HepG2 (cell line): Measurements from ENCODE around the gene ZNF747. TPM values are rescaled to one million over a fixed set of nuclear protein-coding genes. Genes with fewer than 3 reads are reported as not detected.

Source experiments
- AFF4 ChIP-seq: sonication (generic); formaldehyde crosslinking; IDR thresholded peaks from 2 replicates; pipeline ENCODE4 v1.4.0; 2020; ENCODE audit warnings: missing genetic modification reagents
- ATF5 ChIP-seq: sonication (generic); formaldehyde crosslinking; IDR thresholded peaks from 2 replicates; pipeline ENCODE4 v1.4.0; 2020; ENCODE audit warnings: mild to moderate bottlenecking, low read depth, missing genetic modification reagents
- DPF2 ChIP-seq: sonication (generic); formaldehyde crosslinking; IDR thresholded peaks from 2 replicates; pipeline ENCODE4 v1.4.0; 2020; ENCODE audit warnings: mild to moderate bottlenecking, low read depth, missing genetic modification reagents, borderline replicate concordance
- FOXP1 ChIP-seq, 2 experiments: fragments of 450-650 bp in 1 of 2; IDR thresholded peaks; 2 replicates each; pipeline ENCODE4 v1.6.1; 2017 to 2018; ENCODE audit warnings: antibody characterized with exemption in 1 of 2
- NFE2 ChIP-seq: sonication (generic); formaldehyde crosslinking; IDR thresholded peaks from 2 replicates; pipeline ENCODE4 v1.4.0; 2020; ENCODE audit warnings: missing genetic modification reagents
- POLR2G ChIP-seq: fragments of 200-400 bp; formaldehyde crosslinking; IDR thresholded peaks from 2 replicates; pipeline ENCODE4 v1.6.1; 2018; ENCODE audit warnings: mild to moderate bottlenecking, low read depth, low read length, moderate library complexity
- SMAD3 ChIP-seq: sonication (generic); formaldehyde crosslinking; IDR thresholded peaks from 2 replicates; pipeline ENCODE4 v1.4.0; 2020; ENCODE audit warnings: missing genetic modification reagents
- SMARCE1 ChIP-seq: fragments of 450-650 bp; IDR thresholded peaks from 2 replicates; pipeline ENCODE4 v1.6.1; 2017; ENCODE audit warnings: borderline replicate concordance
- ZBTB21 ChIP-seq: sonication (generic); formaldehyde crosslinking; IDR thresholded peaks from 2 replicates; pipeline ENCODE4 v1.4.0; 2020; ENCODE audit warnings: missing genetic modification reagents
- ZHX1 ChIP-seq: sonication (generic); formaldehyde crosslinking; IDR thresholded peaks from 2 replicates; pipeline ENCODE4 v1.8.1; 2022; ENCODE audit warnings: low read depth, mild to moderate bottlenecking, missing genetic modification reagents
- ZNF124 ChIP-seq: sonication (generic); formaldehyde crosslinking; IDR thresholded peaks from 2 replicates; pipeline ENCODE4 v1.4.0; 2020; ENCODE audit warnings: missing genetic modification reagents
- ZNF224 ChIP-seq: sonication (generic); formaldehyde crosslinking; IDR thresholded peaks from 2 replicates; pipeline ENCODE4 v1.5.0; 2020; ENCODE audit warnings: mild to moderate bottlenecking, missing genetic modification reagents
- ZNF354B ChIP-seq: sonication (generic); formaldehyde crosslinking; IDR thresholded peaks from 2 replicates; pipeline ENCODE4 v1.8.0; 2022; ENCODE audit warnings: mild to moderate bottlenecking, missing genetic modification reagents
- ZNF552 ChIP-seq: sonication (generic); formaldehyde crosslinking; IDR thresholded peaks from 2 replicates; pipeline ENCODE4 v1.9.0; 2022; ENCODE audit warnings: missing genetic modification reagents, mild to moderate bottlenecking, borderline replicate concordance
- ZNF652 ChIP-seq: IDR thresholded peaks from 2 replicates; pipeline ENCODE4 v1.6.1; 2016; ENCODE audit warnings: low read depth, borderline replicate concordance
- polyA plus RNA-seq, 8 experiments: library from polyadenylated mRNA; depleted of rRNA in 3 of 8; stranded (reverse) in 7 of 8; unstranded in 1 of 8; fragments of >200 nt; fragmentation: Illumina TruSeq in 4 of 8; extraction: Trizol in 4 of 8; gene quantifications; 2 replicates each; pipeline versions ENCODE4 v1.2.1 to v1.2.3, GENCODE V29; 2011 to 2016; ENCODE audit warnings: low read depth in 4 of 8, missing spikeins in 1 of 8, mixed read lengths in 1 of 8; ENCODE audit not compliant: insufficient read depth in 1 of 8
- total RNA-seq, 5 experiments: library from RNA; depleted of rRNA; stranded (reverse); fragments of >200 nt; fragmentation: Illumina TruSeq; extraction: Trizol; gene quantifications; 2 replicates each; pipeline ENCODE4 v1.2.3, GENCODE V29; 2016; ENCODE audit warnings: low read depth in 1 of 5

The ZNF747 gene
- total and polyA plus RNA-seq, 2 of the 13 experiments (the other 11 are each of a cell fraction or from before 2014, with no cell fraction given), result 7.2 to 10.2 TPM

- 0 out of 2 replicates have a peak, but pooled peaks have one; percentile 35 for TF ChIP-seq AFF4 (CRISPR knock-in tag)
- peak; percentile 86 for TF ChIP-seq POLR2G
- TF ChIP-seq ZNF124 (CRISPR knock-in tag), result no peak
- no peak; the same call in 1 of the 2 replicates for TF ChIP-seq ZBTB21 (CRISPR knock-in tag)
- no peak for TF ChIP-seq ZNF552 (CRISPR knock-in tag)
- no peak for TF ChIP-seq FOXP1 (IDR thresholded peaks at IDR 0.05)
- no peak for TF ChIP-seq FOXP1 (CRISPR knock-in tag; IDR thresholded peaks at IDR 0.05)
- no peak for TF ChIP-seq SMARCE1
- TF ChIP-seq ZHX1, result no peak
- peak; percentile 96 for TF ChIP-seq ZNF224 (CRISPR knock-in tag)
- no peak for TF ChIP-seq ATF5 (CRISPR knock-in tag)
- TF ChIP-seq NFE2 (CRISPR knock-in tag), result no peak
- no peak for TF ChIP-seq ZNF652 (CRISPR knock-in tag)
- TF ChIP-seq ZNF354B (CRISPR knock-in tag), result peak; percentile 78; the same call in 1 of the 2 replicates
- no peak for TF ChIP-seq DPF2 (CRISPR knock-in tag)
- TF ChIP-seq SMAD3 (CRISPR knock-in tag), result no peak
Measured at GRCh38 chr16:30571445-30572322, 37.0 kb upstream of the ZNF747 start, which contains the start of gene ZNF688 (continued).
